DMS53 (cell line): ENCODE results near the gene PNRC2.
"Not testable (repeated sequence)": the region's sequence is repeated elsewhere in the genome, so short reads cannot be mapped to it uniquely, and the experiment has no call there.

Experiments used
- DNase-seq: peaks from one replicate; lab custom pipeline; 2025; lab: John Stamatoyannopoulos, UW

The PNRC2 gene

DNA sequence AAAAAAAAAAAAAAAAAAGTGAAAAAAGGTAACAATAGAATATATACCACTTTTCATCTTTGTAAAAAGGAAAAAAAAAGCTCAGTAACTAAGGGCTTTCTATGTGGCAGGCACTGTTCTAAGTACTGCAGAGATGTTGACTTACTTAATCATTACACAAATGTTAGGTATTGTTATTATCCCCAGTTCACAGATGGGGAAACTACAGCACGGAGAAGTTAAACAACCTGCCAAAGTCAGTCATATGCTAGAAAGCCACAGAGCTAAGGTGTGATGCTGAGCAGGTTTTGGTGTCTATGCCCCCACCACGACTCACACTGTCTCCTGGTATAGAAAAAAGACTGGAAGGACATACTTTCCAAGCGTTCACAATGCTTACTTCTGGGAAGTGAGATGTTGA is 6.6 kb upstream of the PNRC2 start:
- peak; percentile 61 for DNase-seq

- DNase-seq, result peak; percentile 83
Measured at GRCh38 chr1:23957096-23957495, 2.5 kb upstream of the PNRC2 start.

DNA sequence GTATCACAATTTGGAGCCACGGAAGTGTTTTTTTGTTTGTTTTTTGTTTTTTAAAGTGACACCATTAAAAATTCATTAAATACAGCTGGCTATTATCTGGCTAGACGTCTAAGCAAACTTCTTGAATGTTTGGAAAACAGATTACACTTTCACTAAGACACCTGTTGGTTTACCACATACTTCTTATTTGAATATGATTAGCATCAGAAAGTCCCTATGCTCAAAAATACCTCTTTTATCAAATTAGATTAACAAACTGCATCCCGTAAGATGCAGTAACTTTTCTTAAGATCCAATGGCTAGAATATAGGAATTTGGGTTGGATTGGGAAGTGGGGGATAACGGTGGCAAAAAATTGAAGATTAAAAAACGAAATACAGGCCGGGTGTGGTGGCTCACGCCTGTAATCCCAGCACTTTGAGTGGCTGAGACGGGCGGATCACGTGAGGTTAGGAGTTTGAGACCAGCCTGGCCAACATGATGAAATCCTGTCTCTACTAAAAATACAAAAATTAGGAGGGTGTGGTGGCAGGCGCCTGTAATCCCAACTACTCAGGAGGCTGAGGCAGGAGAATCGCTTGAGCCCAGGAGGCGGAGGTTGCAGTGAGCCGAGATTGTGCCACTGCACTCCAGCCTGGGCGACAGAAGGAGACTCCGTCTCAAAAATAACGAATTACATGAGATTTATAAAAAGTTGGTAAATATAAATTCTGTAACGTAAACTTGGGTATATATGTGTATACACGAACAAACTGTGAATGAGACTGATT is 1.4 kb upstream of the PNRC2 start:
- DNase-seq, result not testable (repeated sequence)

- peak; percentile 97 for DNase-seq
Measured at GRCh38 chr1:23958810-23959460, 693 bp upstream of the PNRC2 start.

- DNase-seq, result peak; percentile 50
Measured at GRCh38 chr1:23960291-23961020, 828 bp downstream of the PNRC2 start.

GRCh38 chr1:23963617-23964234 is 4.1 kb downstream of the PNRC2 start:
- no peak for DNase-seq

GRCh38 chr1:23964235-23964668 is 4.6 kb downstream of the PNRC2 start:
- no peak for DNase-seq

- no peak for DNase-seq
Measured at GRCh38 chr1:23964790-23965740, 5.4 kb downstream of the PNRC2 start.

DNA sequence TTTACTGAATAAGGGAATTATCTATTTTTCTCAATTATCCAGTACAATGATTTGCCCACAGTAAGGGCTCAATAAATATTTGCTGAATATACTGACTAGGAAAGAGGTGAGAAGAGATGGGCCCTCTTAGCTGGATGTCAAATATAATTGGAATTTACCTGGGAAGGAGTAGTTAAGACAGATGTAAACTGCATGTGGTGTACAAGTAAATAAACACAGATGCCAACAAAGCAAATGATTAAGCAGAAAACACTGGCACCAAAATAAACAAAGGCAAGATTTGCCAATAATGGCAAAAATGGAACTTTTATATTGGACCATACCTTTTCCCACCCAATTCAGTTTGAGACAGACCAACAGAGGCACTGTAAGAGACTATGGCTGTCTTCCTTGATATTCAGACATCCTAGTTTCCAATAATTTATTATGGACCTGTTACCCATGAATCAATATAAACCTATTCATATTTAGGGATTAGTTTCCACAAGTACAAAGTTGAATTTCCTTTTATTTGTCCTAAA is 7.4 kb downstream of the PNRC2 start:
- DNase-seq, result no peak

DNA sequence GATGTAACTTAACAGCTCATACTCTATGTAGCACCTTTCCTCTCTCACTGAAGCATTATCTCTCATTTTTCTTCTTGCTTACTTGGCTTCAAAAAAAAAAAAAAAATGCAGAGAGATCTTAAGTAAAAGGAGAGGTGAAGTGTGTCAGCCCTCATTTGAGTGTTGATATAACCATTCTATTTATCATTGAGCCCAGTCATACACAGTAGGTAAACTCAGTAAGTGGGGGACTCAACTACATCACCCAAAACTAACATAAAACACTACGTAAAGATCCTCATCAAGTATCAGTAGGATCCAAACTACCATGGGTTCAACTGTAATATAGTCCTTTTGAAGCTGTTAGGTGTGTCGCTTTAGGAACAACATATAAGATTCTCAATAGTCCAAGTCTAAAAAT is 8.2 kb downstream of the PNRC2 start:
- peak; percentile 49 for DNase-seq

GRCh38 chr1:23977187-23977853 is 17.7 kb downstream of the PNRC2 start:
- no peak for DNase-seq

GRCh38 chr1:23977854-23978191 is 18.2 kb downstream of the PNRC2 start:
- no peak for DNase-seq

GRCh38 chr1:23978805-23979204 is 19.2 kb downstream of the PNRC2 start:
- DNase-seq, result no peak

DNA sequence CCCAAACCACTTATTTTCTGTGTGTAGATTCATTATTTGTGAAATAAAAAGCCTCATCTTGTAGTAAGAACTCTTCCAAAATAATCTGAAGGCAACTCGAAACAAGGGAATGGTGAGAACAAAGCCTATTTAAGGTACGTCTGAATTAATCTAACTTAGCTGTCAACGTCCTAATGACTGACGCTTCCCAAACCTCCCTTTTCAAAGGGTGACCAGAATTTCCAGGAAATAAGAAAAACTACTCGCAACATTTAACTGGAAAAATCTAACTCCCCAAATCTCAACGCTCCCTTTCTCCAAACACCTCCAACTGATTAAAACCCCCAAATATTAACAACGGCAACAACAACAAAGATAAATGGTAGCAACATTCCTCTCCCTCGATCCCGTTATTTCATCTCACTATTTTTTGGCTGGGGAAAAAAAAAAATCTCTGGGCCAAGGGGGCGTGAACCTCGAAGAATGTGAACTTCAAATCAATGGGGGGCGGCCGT is 19.8 kb downstream of the PNRC2 start:
- DNase-seq, result no peak

DNA sequence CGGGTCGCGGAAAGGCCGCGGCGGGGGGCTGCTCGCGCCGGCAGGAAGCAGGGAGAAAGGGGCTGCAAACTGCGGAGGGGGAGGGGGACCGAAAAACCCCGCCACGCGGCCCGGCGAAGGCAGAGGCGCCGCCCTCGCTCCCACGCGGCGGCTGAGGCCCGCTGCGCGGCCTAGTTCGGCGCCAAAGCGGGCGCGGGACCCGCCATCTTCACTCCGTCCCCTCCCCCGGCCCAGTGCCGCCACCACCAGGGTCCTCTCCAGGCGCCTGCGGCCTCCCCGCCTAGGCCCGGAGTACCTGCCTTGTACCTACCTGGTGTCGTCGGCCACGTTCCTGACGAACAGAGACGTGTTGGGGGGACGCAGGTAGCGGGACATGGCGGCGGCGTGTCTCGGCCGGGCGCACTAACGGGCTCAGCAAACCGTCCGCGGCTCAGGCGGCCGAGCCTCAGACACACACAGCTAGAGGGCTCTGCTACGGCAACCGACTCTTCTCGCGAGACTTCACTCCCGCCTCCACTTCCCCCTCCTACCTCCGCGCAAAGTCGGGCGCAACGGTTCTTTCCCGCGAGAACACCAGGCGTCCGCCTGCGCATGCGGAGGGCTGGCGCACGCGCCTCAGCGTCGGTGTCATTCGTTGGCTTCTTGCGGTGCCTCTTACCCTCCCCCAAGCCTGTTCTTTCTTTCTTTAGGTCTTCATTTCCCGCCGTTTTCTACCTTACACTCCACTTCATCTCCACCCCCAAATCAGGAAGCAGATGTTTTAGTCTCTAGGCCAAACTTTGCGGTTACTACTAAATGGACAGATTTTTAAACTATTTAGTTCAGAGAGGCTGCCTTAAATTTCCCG is 20.5 kb downstream of the PNRC2 start, which contains the start of gene SRSF10:
Gene SRSF10, minus strand, starts transcription at position 447 of the 847 bp plus-strand sequence. Its CDS starts 72 bp downstream, at position 375.
- peak; percentile 100 for DNase-seq

DNA sequence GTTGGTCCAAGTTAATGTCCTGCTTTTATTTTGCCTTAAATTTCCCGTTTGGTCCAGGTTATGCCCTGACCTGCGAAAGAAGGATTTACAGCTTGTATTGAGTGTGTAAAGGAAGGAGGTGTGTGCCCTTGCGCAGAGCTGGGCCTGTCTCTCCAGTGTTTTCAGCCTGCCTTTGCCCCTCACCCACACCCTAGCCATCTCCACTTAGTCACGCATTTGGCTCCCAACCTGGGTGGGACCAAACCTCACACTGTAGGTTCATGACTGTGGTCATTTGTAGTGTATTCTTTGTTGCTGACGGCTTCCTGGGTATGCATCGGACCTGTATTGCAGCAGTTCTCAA is 21.1 kb downstream of the PNRC2 start:
- peak; percentile 88 for DNase-seq

- no peak for DNase-seq
Measured at GRCh38 chr1:23984417-23985186, 25.0 kb downstream of the PNRC2 start.

DNA sequence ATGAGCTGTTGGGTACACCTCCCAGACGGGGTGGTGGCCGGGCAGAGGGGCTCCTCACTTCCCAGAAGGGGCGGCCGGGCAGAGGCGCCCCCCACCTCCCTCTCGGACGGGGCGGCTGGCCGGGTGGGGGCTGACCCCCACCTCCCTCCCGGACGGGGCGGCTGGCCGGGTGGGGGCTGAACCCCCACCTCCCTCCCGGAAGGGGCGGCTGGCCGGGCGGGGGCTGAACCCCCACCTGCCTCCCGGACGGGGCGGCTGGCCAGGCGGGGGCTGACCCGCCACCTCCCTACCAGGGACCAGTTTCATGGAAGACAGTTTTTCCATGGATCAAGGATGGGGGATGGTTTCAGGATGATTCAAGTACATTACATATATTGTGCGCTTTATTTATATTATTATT is 27.4 kb downstream of the PNRC2 start:
- DNase-seq, result not testable (repeated sequence)

DNA sequence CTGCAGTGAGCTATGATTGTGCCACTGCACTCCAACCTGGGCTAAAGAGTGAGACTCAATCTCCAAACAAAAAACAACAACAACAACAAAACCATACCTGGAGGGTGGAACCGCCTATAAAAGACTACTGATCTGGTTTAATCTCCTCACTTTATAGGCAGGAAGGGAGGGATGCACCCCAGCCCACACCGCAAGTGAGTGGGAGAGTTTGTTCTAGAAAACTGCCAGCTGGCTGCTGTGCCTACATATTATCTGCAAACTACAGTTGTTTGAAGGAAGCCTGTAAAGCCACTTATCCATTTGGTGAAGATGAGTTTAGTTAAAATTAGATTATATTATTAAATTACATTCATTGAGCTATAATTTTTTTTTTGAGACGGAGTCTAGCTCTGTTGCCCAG is 29.6 kb downstream of the PNRC2 start:
- DNase-seq, result no peak
